Activated T-cell treated with anti-CD3 and anti-CD28 coated beads for 1 hour (primary cell): ENCODE results near the gene ZP1.
"Not testable (repeated sequence)": the region's sequence is repeated elsewhere in the genome, so short reads cannot be mapped to it uniquely, and the experiment has no call there.

Experiments used
- DNase-seq: peaks from one replicate; pipeline ENCODE4 v3.0.0-alpha.2; 2020; ENCODE audit warnings: low read depth

ZP1 gene

GRCh38 chr11:60878245-60879101 is 11.1 kb downstream of the ZP1 start:
- no peak for DNase-seq

- DNase-seq, result no peak
Measured at GRCh38 chr11:60879104-60879503, 11.8 kb downstream of the ZP1 start.

DNA sequence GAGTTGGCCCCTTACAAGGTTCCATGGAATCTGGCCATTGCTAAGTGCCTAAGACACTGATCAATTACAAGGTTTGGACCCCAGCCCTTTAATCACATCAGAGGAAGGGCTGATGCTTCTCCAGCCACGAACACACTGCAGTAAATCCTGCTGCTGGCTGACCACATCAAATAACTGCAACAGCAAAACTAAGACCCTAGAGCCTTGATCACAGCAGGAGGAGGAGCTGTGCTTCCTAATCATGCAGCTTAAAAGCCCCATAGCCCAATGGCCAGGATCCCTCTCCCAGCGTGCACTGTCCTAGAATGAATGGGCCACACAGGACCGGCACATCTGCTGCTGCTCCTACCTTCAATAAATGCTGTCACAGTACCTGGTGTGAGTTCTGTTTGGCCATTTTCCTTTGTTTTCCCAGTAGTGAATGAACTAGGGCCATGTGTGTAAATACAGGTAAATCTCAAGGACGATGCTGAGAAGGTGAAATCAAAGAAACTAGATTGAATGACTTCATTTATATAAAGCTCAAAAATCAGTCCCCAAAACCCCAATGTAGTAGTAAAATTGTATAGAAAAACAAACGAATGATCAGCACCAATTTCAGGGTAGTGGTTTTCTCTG is 12.7 kb downstream of the ZP1 start:
- no peak for DNase-seq

DNA sequence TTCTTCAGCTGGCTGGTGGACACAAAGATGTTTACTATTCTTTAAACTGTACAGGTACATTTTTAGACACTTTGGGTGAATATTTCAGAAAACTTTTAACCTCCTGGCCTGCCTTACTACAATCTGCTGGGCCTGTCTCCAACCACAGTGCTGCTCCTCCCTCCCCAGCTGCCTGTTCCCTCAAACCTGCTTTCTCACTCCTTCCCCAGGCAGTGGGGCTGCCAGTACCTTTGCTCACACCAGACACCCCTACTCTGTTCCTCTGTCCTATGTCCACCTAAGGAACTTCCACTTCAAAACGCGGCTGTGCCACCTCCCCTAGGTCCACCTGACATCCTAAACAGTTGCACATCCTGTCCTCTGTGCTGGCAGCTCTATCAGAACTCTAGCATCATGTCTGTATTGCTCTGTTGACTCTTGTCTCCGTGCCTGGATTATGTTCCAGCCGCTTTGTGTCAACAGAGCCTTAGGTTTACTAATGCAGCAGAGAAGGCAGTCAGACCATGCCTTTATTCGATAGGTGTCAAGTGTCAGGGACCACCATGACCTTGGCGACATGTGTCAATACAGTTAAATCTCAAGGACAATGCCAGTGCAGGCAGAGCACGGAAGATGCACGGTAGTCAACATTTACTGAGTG is 13.4 kb downstream of the ZP1 start:
- no peak for DNase-seq

- peak; percentile 23 for DNase-seq
Measured at GRCh38 chr11:60887556-60887955, 20.2 kb downstream of the ZP1 start.

DNA sequence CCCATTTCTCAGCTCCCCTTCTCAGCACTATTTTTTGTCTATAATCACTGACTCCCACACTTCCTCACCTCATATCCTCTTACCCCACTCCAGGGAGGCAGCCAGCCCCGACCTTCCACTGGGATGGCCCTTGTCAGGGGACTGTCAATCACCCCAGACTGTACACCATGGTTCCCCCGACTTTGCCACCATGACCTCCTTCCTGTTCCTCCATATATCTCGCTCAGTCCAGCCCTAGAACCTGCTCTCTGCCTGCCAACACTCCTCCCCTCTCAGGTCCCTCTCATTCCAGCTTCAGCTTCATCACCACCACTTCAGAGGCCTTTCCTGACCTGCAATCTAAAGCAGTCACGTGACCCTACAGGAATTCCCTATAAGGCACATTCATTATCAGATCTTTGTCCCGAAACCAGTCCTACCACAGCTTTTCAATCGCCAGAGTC is 22.5 kb downstream of the ZP1 start:
- DNase-seq, result no peak

- DNase-seq, result no peak
Measured at GRCh38 chr11:60890696-60891095, 23.4 kb downstream of the ZP1 start.

GRCh38 chr11:60891103-60891741 is 23.9 kb downstream of the ZP1 start:
- DNase-seq, result no peak

DNA sequence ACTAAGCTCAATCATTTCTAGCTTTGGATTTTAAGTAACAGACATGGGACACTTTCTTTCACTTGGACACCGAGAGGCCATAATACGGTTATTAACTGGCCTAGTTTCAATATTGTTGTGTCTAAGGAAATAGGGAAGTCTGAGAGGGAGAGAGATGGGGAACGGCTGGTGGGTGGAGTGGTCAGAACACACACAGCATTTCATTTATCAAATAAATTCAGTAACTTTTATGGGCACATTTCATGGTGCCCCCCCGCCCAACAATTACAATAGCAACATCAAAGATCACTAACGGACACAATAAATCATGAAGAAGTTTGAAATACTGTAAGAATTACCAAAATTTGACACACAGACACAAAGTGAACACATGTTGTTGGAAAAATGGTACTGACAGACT is 28.3 kb downstream of the ZP1 start:
- no peak for DNase-seq

- no peak for DNase-seq
Measured at GRCh38 chr11:60897496-60897895, 30.2 kb downstream of the ZP1 start.

DNA sequence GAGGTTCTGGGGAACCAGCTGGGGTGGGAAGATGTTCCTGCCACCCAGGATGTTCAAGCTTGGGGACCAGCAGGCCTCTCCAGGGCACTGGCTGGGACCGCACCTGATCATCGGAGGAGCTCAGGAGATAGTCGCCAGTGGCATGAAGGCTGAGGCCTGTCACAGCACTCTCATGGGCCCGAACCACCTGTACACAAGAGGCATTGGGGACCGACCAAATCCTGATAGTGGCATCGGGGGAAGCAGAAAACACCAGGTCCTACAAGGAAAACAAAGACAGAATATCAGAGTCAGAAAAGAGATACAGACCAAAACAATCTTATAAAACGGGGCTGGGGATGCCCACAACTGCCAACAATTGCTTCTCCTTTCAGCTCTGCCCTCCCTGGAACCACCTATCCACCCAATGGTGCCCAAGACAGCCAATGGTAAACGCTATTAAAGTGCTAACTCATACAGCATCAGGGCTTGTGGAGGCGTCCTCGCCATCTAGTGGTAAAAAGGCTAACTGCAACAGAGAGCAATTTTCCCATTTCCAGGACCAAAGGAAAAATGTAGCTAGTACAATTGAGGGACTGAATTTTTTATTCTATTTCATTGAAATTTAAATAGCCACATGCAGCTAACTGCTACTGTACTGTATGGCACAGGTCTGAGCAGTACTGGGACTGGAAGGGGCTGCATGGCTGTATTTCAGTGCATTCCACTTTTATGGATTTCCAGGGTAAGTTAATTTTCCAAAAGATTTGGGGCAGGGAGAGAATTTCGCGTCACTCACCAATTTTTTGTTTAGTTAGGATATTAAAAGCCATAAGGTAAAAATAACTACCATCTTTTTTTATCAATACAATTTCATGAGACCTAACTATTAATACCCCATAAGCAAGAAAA is 31.9 kb downstream of the ZP1 start:
- no peak for DNase-seq

DNA sequence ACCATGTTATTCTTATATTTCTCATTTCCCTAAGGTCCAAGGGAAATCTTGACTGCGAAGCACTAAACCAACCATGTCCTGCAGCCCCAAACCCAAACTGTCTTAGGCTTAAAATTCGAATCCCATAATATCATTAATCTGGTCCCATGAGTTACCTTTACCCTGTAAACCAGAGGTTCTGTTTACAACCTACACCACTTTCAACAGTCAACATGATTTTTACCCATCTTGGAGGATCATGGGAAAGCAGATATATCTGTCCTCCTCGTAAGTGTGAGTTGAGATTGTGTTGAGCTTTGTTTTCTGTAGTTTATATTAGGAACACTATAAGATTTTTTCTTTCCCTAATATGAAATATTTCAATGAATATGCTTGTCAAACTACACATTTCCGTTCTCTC is 32.6 kb downstream of the ZP1 start:
- DNase-seq, result no peak

- no peak for DNase-seq
Measured at GRCh38 chr11:60900673-60901404, 33.5 kb downstream of the ZP1 start.

DNA sequence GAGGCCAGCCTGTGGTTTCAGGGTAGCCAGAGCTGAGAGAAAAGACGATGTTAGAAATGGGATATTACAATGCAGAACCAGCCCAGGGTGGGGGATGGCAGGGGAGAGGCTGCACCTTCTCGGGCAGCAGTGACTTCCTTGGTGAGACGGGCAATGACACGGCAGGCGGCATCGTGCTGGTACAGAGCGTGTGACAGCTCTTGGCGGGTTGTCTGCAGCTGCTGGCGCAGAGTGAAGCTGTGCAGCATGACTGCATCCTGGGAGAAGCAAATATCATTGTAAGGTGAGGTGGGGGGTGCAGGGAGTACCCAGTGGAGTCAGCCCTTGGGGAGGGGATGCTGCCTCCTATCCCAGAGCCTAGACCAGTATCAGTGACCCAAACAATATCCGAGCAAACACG is 35.3 kb downstream of the ZP1 start:
- no peak for DNase-seq

GRCh38 chr11:60905047-60905446 is 37.7 kb downstream of the ZP1 start:
- DNase-seq, result no peak

DNA sequence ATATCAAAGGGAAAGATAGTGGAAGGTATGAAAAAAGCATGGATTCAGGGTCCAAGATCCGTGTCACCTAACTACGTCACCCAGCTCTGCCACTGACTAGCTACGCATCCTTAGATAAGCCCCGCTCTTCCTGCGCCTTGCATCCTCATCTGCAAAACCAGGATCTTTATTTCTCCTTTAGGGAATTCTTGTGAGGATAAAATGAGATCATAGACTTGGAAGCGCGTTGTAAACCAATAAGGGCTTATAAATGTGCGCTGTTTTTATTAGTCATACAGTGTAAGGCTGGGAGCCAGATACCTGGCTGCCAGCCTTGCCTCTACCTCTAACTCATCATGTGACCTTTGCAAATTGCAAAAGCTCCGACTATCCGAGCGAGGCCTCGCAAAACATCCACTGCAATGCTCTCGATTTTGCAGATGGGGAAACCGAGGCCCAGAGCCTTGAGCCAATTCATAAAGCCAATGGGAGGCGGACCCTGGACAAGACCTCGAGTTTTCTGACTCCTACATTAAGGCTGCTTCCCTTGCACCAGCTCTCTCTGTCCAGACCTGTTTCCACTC is 38.3 kb downstream of the ZP1 start:
- no peak for DNase-seq

- DNase-seq, result peak; percentile 99
Measured at GRCh38 chr11:60906132-60906972, 39.0 kb downstream of the ZP1 start, which contains the start of gene PRPF19. PRPF19 (minus strand) TSS chr11:60906585; CDS start chr11:60906382, 203 bp downstream.

DNA sequence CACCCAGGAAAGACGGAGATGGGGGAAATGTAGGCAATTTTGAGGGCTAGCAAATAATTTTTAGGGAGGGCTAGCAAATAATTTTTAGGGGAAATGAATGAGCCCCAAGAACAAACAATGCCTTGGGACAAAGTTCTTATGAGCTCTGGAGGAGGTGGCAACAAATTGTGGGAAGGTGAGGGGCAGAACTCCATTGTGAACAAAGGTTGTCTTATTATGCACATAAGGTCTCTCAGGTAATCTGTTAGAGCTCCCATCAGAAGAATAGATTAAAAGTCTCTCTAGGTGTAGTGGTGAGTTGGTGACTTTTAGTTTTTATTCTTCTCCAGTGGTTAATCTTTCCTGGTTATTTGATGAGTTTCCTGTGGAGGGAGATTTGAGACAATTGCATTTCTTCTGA is 41.5 kb downstream of the ZP1 start:
- DNase-seq, result no peak

- not testable (repeated sequence) for DNase-seq
Measured at GRCh38 chr11:60909680-60910280, 42.4 kb downstream of the ZP1 start.
